ENCODE results near the gene PLEKHS1.
"Not testable (repeated sequence)": the region's sequence is repeated elsewhere in the genome, so short reads cannot be mapped to it uniquely, and the experiment has no call there.

PLEKHS1 gene

DNA sequence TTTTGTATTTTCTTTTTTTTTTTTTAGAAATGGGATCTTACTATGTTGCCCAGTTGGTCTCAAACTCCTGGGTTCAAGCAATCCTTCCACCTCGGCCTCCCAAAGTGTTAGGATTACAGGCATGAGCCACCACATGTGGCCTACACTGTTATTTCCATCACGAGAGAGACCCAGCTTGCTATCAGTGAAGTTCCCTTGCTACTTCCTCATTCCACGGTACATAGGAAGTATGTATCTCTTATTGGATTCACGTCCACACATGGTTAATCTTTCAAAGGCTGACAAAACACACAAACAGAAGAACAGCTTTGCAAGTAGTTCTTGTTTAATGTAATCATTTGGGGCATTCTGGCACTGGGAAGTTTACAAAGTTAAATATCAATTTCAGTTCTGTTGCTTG is 51.5 kb downstream of the PLEKHS1 start:
- no peak for DNase-seq

- no peak for DNase-seq
Measured at GRCh38 chr10:113806503-113806902, 55.0 kb downstream of the PLEKHS1 start.

DNA sequence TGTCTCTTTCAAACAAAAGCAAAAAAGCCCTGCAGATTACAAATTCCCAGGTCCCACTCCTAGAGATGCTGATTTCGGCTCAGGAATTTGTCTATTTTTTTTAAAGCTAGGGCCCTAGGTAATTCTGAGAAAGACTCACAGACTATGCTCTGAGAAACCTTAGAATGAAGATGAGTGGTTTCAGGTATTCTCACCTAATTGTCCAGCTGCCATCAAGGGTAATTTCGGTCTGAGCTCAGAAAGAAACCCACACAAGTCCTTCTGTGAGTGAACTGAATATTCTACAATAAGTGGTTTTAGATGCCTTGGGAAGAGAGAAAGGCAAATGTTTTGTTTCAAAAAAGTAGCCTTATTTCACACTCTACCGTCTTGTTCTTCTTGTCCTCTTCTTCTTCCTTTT is 56.7 kb downstream of the PLEKHS1 start:
- no peak for DNase-seq

DNA sequence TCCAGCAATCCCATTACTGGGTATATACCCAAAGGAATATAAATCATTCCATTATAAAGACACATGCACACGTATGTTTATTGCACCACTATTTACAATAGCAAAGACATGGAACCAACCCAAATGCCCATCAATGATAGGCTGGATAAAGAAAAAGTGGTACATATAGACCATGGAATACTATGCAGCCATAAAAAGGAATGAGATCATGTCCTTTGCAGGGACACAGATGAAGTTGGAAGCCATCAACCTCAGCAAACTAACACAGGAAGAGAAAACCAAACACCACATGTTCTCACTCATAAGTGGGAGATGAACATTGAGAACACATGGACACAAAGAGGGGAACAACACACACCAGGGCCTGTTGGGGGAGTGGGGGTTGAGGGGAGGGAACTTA is 63.2 kb downstream of the PLEKHS1 start:
- not testable (repeated sequence) for DNase-seq

- DNase-seq = no peak
Measured at GRCh38 chr10:113819989-113820388, 68.5 kb downstream of the PLEKHS1 start.

DNA sequence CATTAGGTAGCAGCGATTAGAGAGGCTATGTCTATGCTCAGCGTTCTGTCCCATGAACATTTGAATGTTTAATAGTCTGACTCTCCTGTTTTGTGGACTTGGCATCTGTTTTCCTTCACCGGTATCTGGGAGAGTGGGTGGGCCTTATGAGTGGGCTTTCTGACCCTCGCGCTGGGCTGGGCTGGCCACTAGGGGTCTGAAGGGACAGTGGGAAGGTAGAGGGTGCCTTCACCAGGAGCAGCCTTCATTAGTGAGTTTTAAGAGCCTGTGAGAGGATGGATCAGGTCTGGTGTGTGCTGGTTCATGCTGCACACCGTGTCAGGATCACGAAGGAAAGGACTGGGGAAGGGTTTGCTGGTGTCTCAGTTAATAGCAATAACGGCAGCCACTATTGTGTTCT is 69.0 kb downstream of the PLEKHS1 start:
- DNase-seq = no peak

- DNase-seq = not testable (repeated sequence)
Measured at GRCh38 chr10:113821306-113821705, 69.8 kb downstream of the PLEKHS1 start.

DNA sequence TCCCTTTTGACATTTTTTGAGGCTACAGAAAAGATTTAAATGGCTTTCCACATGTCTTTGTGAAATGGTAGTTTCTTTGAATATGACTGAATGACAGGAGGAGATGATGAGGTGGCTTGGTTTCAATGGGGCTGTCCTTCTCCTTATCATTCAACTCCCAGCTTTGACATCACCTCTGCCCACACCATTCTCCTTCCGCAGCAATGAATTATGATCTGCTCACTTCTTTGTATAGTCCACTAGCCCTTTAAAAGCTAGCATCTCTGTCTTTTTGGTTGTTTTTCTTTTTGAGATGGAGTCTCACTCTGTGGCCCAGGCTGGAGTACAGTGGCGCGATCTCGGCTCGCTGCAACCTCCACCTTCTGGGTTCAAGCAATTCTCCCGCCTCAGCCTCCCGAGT is 70.7 kb downstream of the PLEKHS1 start:
- no peak for DNase-seq

- DNase-seq = no peak
Measured at GRCh38 chr10:113823389-113823788, 71.9 kb downstream of the PLEKHS1 start.

- DNase-seq = no peak
Measured at GRCh38 chr10:113825791-113826190, 74.3 kb downstream of the PLEKHS1 start.

- not testable (repeated sequence) for DNase-seq
Measured at GRCh38 chr10:113828567-113828966, 77.1 kb downstream of the PLEKHS1 start.
